Activated B cell treated with CpG ODN at 0.5 μM for 24 hours (primary cell): ENCODE data around the gene ZC2HC1B. TPM values are rescaled to one million over a fixed set of nuclear protein-coding genes. Genes with fewer than 3 reads are reported as not detected.
"Not testable (repeated sequence)": the region's sequence is repeated elsewhere in the genome, so short reads cannot be mapped to it uniquely, and the experiment has no call there.

ENCODE experiments used
- ATAC-seq: fragments of 200-7000 bp; cut with Tn5 transposase; one replicate; pipeline ENCODE4 v1.10.0; 2021; ENCODE audit warnings: low read depth, mild to moderate bottlenecking, moderate library complexity
- CTCF ChIA-PET: fragments of 350-600 bp; sonication (Branson Sonifier 250); formaldehyde crosslinking; loops from one replicate; lab custom pipeline; 2021; ENCODE audit warnings: antibody characterized with exemption; lab: Charles Lee
- POLR2A ChIA-PET: fragments of 350-600 bp; sonication (Branson Sonifier 250); formaldehyde crosslinking; loops from one replicate; lab custom pipeline; 2021; ENCODE audit warnings: antibody characterized with exemption; lab: Charles Lee
- DNase-seq: peaks from one replicate; pipeline ENCODE4 v3.0.0; 2022
- H3K27ac Mint-ChIP-seq: one replicate; pipeline ENCODE4 v1.8.0; 2020; ENCODE audit warnings: mixed read lengths
- H3K27me3 Mint-ChIP-seq: one replicate; pipeline ENCODE4 v1.8.0; 2021; ENCODE audit warnings: mixed read lengths
- H3K36me3 Mint-ChIP-seq: one replicate; pipeline ENCODE4 v1.8.0; 2021; ENCODE audit warnings: low read depth, mixed read lengths
- H3K4me1 Mint-ChIP-seq: one replicate; pipeline ENCODE4 v1.8.0; 2021; ENCODE audit warnings: mixed read lengths
- H3K4me3 Mint-ChIP-seq: one replicate; pipeline ENCODE4 v1.8.0; 2020; ENCODE audit warnings: mild to moderate bottlenecking, mixed read lengths
- H3K9me3 Mint-ChIP-seq: one replicate; pipeline ENCODE4 v1.8.0; 2020; ENCODE audit warnings: mixed read lengths
- CTCF ChIP-seq: fragments of 200-600 bp; IDR thresholded peaks from one replicate; pipeline ENCODE4 v1.8.0; 2022; ENCODE audit warnings: antibody characterized with exemption, mild to moderate bottlenecking
- intact Hi-C: fragments of 100-400 bp; cut with micrococcal nuclease; formaldehyde crosslinking; loops from one replicate; pipeline ENCODE4 v1.15.1; 2024
- total RNA-seq: library from RNA; stranded (reverse); gene quantifications from 2 replicates; pipeline ENCODE4 v1.2.3, GENCODE V29; 2022

The ZC2HC1B gene
- total RNA-seq, 1 donor from 2014 or later, result 2.3 TPM

DNA sequence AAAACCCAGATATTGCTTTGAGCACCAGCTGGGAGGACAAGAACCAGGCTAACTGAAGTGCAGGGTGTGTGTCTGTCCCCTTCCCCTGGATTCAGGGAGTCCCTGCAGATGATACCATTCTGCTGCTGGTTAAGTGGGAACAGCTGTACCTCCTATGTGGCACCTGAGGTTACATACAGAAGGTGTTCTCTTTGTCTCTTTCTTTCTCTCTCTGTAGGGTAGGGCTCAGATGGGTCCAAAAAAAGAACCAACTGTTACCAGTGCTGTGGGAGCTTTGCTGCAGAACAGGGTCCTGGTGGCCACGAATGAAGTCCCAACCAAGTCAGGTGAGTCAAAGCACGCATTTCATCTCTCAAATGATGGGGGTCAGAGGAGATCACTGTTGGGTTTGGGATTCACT lies 38.6 kb downstream of the ZC2HC1B start:
- no peak for TF ChIP-seq CTCF
- POLR2A ChIA-PET, result no interaction called here
- no peak for DNase-seq

DNA sequence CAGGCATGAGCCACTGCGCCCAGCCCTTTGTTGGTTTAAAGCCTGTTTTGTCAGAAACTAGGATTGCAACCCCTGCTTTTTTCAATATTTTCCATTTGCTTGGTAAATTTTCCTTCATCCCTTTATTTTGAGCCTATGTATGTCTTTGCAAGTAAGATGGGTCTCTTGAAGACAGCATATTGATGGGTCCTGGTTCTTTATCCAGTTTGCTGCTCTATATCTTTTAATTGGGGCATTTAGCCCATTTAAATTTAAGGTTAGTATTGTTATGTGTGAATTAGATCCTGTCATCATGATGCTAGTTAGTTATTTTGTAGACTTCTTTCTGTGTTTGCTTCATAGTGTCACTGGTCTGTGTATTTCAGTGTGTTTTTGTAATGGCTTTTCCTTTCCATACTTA lies 46.8 kb downstream of the ZC2HC1B start:
- ATAC-seq (no peak), DNase-seq (no peak)
- POLR2A ChIA-PET, result no interaction called here
- intact Hi-C loops, result no loop called here
- Mint-ChIP-seq H3K4me1 (no peaks in the 10 kb centered on the region), H3K9me3 (peaks cover 23% of the 10 kb centered on the region), H3K27ac (no peak overlapping the region), H3K4me3 (no peak overlapping the region), H3K27me3 (no peaks in the 10 kb centered on the region), H3K36me3 (peaks cover 53% of the 10 kb centered on the region)
- CTCF ChIA-PET, result no interaction called here
- no peak for TF ChIP-seq CTCF

More for the DNA sequence above, 38.6 kb downstream of the ZC2HC1B start:
- peaks cover 23% of the 10 kb centered on the region for H3K36me3 Mint-ChIP-seq
- H3K27ac Mint-ChIP-seq, result no peak overlapping the region
- H3K9me3 Mint-ChIP-seq, result peaks cover 2% of the 10 kb centered on the region
- no peaks in the 10 kb centered on the region for H3K4me1 Mint-ChIP-seq
- no peak overlapping the region for H3K4me3 Mint-ChIP-seq
- intact Hi-C loops, result no loop called here
- no peaks in the 10 kb centered on the region for H3K27me3 Mint-ChIP-seq
- CTCF ChIA-PET, result no interaction called here
- no peak for ATAC-seq

DNA sequence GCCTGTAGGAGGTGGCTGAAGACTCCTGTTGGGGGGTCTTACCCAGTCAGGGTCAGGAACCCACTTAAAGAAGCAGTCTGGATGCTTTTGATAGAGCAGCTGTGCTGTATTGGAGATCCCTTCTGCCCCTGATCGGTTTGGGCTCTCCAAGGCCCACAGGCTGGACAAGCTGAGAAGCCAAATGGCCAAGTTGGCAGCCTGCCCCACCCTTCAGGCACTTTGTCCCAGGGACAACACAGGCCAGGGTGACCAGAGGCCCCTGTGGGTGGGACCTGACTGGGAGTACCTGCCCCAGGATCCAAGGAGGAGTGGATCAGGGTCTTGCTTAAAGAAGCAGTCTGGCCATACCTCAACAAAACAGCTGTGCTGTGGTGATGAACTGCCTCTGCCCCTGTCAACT lies 48.4 kb downstream of the ZC2HC1B start:
- H3K4me3 Mint-ChIP-seq, result no peak overlapping the region
- CTCF ChIA-PET, result no interaction called here
- DNase-seq (no peak), ATAC-seq (no peak)
- peaks cover 31% of the 10 kb centered on the region for H3K9me3 Mint-ChIP-seq
- H3K27ac Mint-ChIP-seq, result no peak overlapping the region
- POLR2A ChIA-PET, result no interaction called here
- intact Hi-C loops, result no loop called here
- H3K27me3 Mint-ChIP-seq, result no peaks in the 10 kb centered on the region
- H3K36me3 Mint-ChIP-seq, result peaks cover 62% of the 10 kb centered on the region
- H3K4me1 Mint-ChIP-seq, result no peaks in the 10 kb centered on the region
- TF ChIP-seq CTCF, result no peak

DNA sequence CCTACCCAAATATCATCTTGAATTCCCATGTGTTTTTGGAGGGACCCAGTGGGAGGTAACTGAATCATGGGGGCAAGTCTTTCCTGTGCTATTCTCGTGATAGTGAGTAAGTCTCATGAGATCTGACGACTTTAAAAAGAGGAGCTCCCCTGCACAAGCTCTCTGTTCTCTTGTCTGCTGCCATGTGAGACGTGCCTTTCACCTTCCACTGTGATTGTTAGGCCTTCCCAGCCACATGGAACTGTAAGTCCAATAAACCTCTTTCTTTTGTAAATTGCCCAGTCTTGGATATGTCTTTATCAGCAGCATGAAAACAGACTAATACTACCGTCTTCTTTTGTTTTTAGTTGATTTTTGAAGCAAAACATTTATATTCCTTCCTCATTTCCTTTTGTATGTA lies 52.8 kb downstream of the ZC2HC1B start:
- intact Hi-C loops, ATAC-seq, H3K27me3 Mint-ChIP-seq, DNase-seq, CTCF ChIA-PET, H3K27ac Mint-ChIP-seq, POLR2A ChIA-PET, H3K4me3 Mint-ChIP-seq, H3K4me1 Mint-ChIP-seq: not testable (repeated sequence)
- peaks cover 29% of the 10 kb centered on the region for H3K9me3 Mint-ChIP-seq
- peaks cover 54% of the 10 kb centered on the region for H3K36me3 Mint-ChIP-seq

DNA sequence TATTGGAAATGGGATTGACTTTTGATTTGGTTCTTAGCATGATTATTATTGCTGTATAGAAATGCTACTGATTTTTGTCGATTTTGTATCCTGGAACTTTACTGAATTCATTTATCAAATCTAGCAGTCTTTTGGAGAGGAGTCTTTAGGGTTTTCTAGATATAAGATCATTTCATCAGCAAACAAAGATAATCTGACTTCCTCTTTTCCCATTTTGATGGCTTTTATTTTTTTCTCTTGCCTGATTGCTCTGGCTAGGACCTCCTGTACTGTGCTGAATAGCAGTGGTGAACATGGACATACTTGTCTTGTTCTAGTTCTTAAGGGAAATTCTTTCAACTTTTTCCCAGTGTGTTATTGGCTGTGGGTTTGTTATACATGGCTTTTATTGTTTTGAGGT lies 64.6 kb downstream of the ZC2HC1B start:
- H3K36me3 Mint-ChIP-seq, result peaks cover 30% of the 10 kb centered on the region
- H3K27me3 Mint-ChIP-seq, result no peaks in the 10 kb centered on the region
- POLR2A ChIA-PET, result no interaction called here
- no peak overlapping the region for H3K27ac Mint-ChIP-seq
- TF ChIP-seq CTCF, result no peak
- ATAC-seq (no peak), DNase-seq (no peak)
- H3K4me3 Mint-ChIP-seq, result no peak overlapping the region
- H3K4me1 Mint-ChIP-seq, result no peaks in the 10 kb centered on the region
- peaks cover 36% of the 10 kb centered on the region for H3K9me3 Mint-ChIP-seq
- intact Hi-C loops, result no loop called here
- CTCF ChIA-PET, result no interaction called here

- ChIA-PET CTCF (no interaction called here), POLR2A (no interaction called here)
- Mint-ChIP-seq H3K9me3 (peaks cover 31% of the 10 kb centered on the region), H3K4me3 (no peak overlapping the region), H3K4me1 (no peaks in the 10 kb centered on the region), H3K27me3 (no peaks in the 10 kb centered on the region), H3K27ac (no peak overlapping the region), H3K36me3 (peaks cover 33% of the 10 kb centered on the region)
- no peak for DNase-seq
- intact Hi-C loops, result no loop called here
- ATAC-seq, result no peak
- TF ChIP-seq CTCF, result no peak
Measured at GRCh38 chr6:143929975-143930374, 65.7 kb downstream of the ZC2HC1B start.
